ENCODE measurements around the gene PCSK6. TPM values are rescaled to one million over a fixed set of nuclear protein-coding genes. Genes with fewer than 3 reads are reported as not detected.

Gene PCSK6
- total RNA-seq, 1 experiment from 2014 or later = 69.5 TPM

- no peak overlapping the region for H3K4me3 ChIP-seq (ENCODE audit: low read depth, low read length)
- TF ChIP-seq, protein P1, sequence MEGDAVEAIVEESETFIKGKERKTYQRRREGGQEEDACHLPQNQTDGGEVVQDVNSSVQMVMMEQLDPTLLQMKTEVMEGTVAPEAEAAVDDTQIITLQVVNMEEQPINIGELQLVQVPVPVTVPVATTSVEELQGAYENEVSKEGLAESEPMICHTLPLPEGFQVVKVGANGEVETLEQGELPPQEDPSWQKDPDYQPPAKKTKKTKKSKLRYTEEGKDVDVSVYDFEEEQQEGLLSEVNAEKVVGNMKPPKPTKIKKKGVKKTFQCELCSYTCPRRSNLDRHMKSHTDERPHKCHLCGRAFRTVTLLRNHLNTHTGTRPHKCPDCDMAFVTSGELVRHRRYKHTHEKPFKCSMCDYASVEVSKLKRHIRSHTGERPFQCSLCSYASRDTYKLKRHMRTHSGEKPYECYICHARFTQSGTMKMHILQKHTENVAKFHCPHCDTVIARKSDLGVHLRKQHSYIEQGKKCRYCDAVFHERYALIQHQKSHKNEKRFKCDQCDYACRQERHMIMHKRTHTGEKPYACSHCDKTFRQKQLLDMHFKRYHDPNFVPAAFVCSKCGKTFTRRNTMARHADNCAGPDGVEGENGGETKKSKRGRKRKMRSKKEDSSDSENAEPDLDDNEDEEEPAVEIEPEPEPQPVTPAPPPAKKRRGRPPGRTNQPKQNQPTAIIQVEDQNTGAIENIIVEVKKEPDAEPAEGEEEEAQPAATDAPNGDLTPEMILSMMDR (IDR thresholded peaks at IDR 0.05; ENCODE audit: insufficient read depth in 1 of 2, low read depth in 1 of 2, low read length in 1 of 2, severe bottlenecking in 1 of 2, unreplicated experiment in 1 of 2) = no peak
- peaks cover 42% of the 10 kb centered on the region for H3K36me3 Mint-ChIP-seq (ENCODE audit: insufficient read depth, unreplicated experiment)
- no peak overlapping the region for H3K27ac Mint-ChIP-seq (ENCODE audit: unreplicated experiment)
- H3K4me3 Mint-ChIP-seq (ENCODE audit: unreplicated experiment) = no peak overlapping the region
- BruUV-seq (replicated peaks) = no TSS peak
- H3K9me3 ChIP-seq = no peaks in the 10 kb centered on the region
- CTCF ChIA-PET = no interaction called here
- POLR2A ChIA-PET = no interaction called here
- DNase-seq = no peak
- no peaks in the 10 kb centered on the region for H3K27me3 ChIP-seq (replicated peaks; ENCODE audit: control insufficient read depth, insufficient read depth, low read length)
- no peaks in the 10 kb centered on the region for H3K27me3 Mint-ChIP-seq (ENCODE audit: insufficient read depth, unreplicated experiment)
- no peaks in the 10 kb centered on the region; the same call in 1 of the 2 replicates for H3K36me3 ChIP-seq (ENCODE audit: control insufficient read depth, insufficient read depth, low read length)
- intact Hi-C loops (cut with micrococcal nuclease; ENCODE audit: unreplicated experiment) = no loop called here
- H3K4me1 ChIP-seq = no peaks in the 10 kb centered on the region
- no peaks in the 10 kb centered on the region for H3K9me3 Mint-ChIP-seq (ENCODE audit: unreplicated experiment)
- H3K4me1 Mint-ChIP-seq (ENCODE audit: low read depth, unreplicated experiment) = no peaks in the 10 kb centered on the region
Measured at GRCh38 chr15:101366853-101367252, 122.7 kb downstream of the PCSK6 start.

DNA sequence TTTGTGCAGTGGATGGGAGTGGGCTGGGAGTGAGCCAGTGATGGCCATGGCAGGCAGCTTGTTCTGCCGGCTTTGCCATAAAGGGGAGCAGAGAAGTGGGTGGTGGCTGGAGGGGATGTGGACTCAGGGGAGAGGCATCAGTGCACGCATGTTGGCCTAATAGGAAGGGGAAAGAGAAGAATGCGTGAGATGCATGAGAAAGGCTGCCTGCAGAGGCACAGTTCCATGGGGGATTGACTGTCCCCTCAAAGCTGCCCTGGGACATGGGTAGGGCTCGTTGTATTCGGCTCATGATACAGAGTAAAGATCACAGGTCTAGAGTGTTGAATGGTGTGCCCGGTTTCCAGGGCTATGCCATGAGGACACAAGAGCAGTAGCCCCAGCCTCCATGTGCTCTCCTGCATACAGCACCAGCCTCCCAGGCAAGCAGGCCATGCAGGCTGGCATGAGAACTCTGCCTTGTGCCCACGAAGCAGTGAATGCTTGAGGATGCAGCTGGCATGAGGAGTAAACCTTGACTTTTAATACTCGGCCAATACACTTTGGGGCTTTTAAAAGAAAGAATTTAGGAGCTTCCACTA is 126.4 kb downstream of the PCSK6 start:
- Mint-ChIP-seq H3K27ac (ENCODE audit: unreplicated experiment) (no peak overlapping the region), H3K36me3 (ENCODE audit: insufficient read depth, unreplicated experiment) (peaks cover 37% of the 10 kb centered on the region), H3K4me1 (ENCODE audit: low read depth, unreplicated experiment) (peaks cover 8% of the 10 kb centered on the region), H3K4me3 (ENCODE audit: unreplicated experiment) (no peak overlapping the region), H3K27me3 (ENCODE audit: insufficient read depth, unreplicated experiment) (no peaks in the 10 kb centered on the region), H3K9me3 (ENCODE audit: unreplicated experiment) (no peaks in the 10 kb centered on the region)
- no TSS peak for BruUV-seq (replicated peaks)
- no peak for DNase-seq
- Histone ChIP-seq H3K9me3 (no peaks in the 10 kb centered on the region), H3K4me3 (ENCODE audit: low read depth, low read length) (no peak overlapping the region), H3K4me1 (peaks cover 11% of the 10 kb centered on the region), H3K36me3 (ENCODE audit: control insufficient read depth, insufficient read depth, low read length) (no peaks in the 10 kb centered on the region; the same call in 1 of the 2 replicates), H3K27me3 (replicated peaks; ENCODE audit: control insufficient read depth, insufficient read depth, low read length) (no peaks in the 10 kb centered on the region)
- intact Hi-C loops (cut with micrococcal nuclease; ENCODE audit: unreplicated experiment) = no loop called here
- ChIA-PET POLR2A (no interaction called here), CTCF (no interaction called here)
- TF ChIP-seq, protein P1 (IDR thresholded peaks at IDR 0.05; ENCODE audit: insufficient read depth in 1 of 2, low read depth in 1 of 2, low read length in 1 of 2, severe bottlenecking in 1 of 2, unreplicated experiment in 1 of 2) = no peak

GRCh38 chr15:101362359-101362758 is 127.1 kb downstream of the PCSK6 start:
- no peak for DNase-seq
- no peak overlapping the region for H3K27ac Mint-ChIP-seq (ENCODE audit: unreplicated experiment)
- intact Hi-C loops (cut with micrococcal nuclease; ENCODE audit: unreplicated experiment) = no loop called here
- H3K4me3 Mint-ChIP-seq (ENCODE audit: unreplicated experiment) = no peak overlapping the region
- H3K27me3 Mint-ChIP-seq (ENCODE audit: insufficient read depth, unreplicated experiment) = no peaks in the 10 kb centered on the region
- peaks cover 8% of the 10 kb centered on the region for H3K4me1 Mint-ChIP-seq (ENCODE audit: low read depth, unreplicated experiment)
- peaks cover 11% of the 10 kb centered on the region for H3K4me1 ChIP-seq
- H3K36me3 Mint-ChIP-seq (ENCODE audit: insufficient read depth, unreplicated experiment) = peaks cover 37% of the 10 kb centered on the region
- H3K27me3 ChIP-seq (replicated peaks; ENCODE audit: control insufficient read depth, insufficient read depth, low read length) = no peaks in the 10 kb centered on the region
- TF ChIP-seq, protein P1 (IDR thresholded peaks at IDR 0.05; ENCODE audit: insufficient read depth in 1 of 2, low read depth in 1 of 2, low read length in 1 of 2, severe bottlenecking in 1 of 2, unreplicated experiment in 1 of 2) = no peak
- no peaks in the 10 kb centered on the region for H3K9me3 ChIP-seq
- no peak overlapping the region for H3K4me3 ChIP-seq (ENCODE audit: low read depth, low read length)
- no TSS peak for BruUV-seq (replicated peaks)
- POLR2A ChIA-PET = no interaction called here
- no peaks in the 10 kb centered on the region; the same call in 1 of the 2 replicates for H3K36me3 ChIP-seq (ENCODE audit: control insufficient read depth, insufficient read depth, low read length)
- no peaks in the 10 kb centered on the region for H3K9me3 Mint-ChIP-seq (ENCODE audit: unreplicated experiment)
- CTCF ChIA-PET = interaction anchor here (0.5 kb wide), 1 partner anchor 293 kb away, joined by 3 read pairs; no protein-coding TSS in a partner anchor

All from Caco-2 (cell line).